ENCODE results near the gene METTL5. TPM values are rescaled to one million over a fixed set of nuclear protein-coding genes. Genes with fewer than 3 reads are reported as not detected.

Gene METTL5
- total and polyA plus RNA-seq, 9 of the 15 experiments (the other 6 are each of a cell fraction or from before 2014, with no cell fraction given): 149 to 471 (median 224) TPM

- H3K27ac ChIP-seq (ENCODE audit: extremely low read depth, low read depth, low read length): no peak overlapping the region
- POLR2A ChIA-PET: interaction anchor here (1.3 kb wide), 1 partner anchor 196 kb away, joined by 4 read pairs; no protein-coding TSS in a partner anchor
- H3K79me2 ChIP-seq (ENCODE audit: control insufficient read depth, insufficient read depth, low read length): peaks cover 14% of the 10 kb centered on the region
- BruUV-seq (replicated peaks): no TSS peak
- in situ Hi-C loops (cut with MboI) (no loop called here), intact Hi-C loops (cut with micrococcal nuclease) (no loop called here)
- H2AFZ ChIP-seq (ENCODE audit: low read depth, low read length): no peak overlapping the region
- ATAC-seq: no peak
- H3K9me1 ChIP-seq (ENCODE audit: control insufficient read depth, insufficient read depth, low read length): no peaks in the 10 kb centered on the region
- H3K4me2 ChIP-seq (ENCODE audit: insufficient read depth, low read length): no peak overlapping the region
- no peak for DNase-seq (ENCODE audit: extremely low read depth in 1 of 4, low spot score in 3 of 4)
- no peak for FAIRE-seq
- H4K20me1 ChIP-seq (replicated peaks; ENCODE audit: control insufficient read depth, insufficient read depth, low read length): no peaks in the 10 kb centered on the region
- H3K9me3 ChIP-seq (replicated peaks; ENCODE audit: control insufficient read depth, insufficient read depth, low read depth, low read length): no peaks in the 10 kb centered on the region
- H3K9ac ChIP-seq (ENCODE audit: insufficient read depth in 1 of 2, low read depth in 2 of 2, low read length in 2 of 2): no peak overlapping the region
- H3K4me1 ChIP-seq (replicated peaks in 1 of 2; ENCODE audit: control insufficient read depth in 2 of 2, insufficient read depth in 2 of 2, low read length in 2 of 2): no peaks in the 10 kb centered on the region
- H3K36me3 ChIP-seq (ENCODE audit: control insufficient read depth, insufficient read depth, low read length): peaks cover 94% of the 10 kb centered on the region
- WGBS (ENCODE audit: insufficient coverage, low coverage, missing lambda C conversion rate): 89% methylated on average over 4 of the region's 4 CpGs
- H3K27me3 ChIP-seq (ENCODE audit: control insufficient read depth in 2 of 2, insufficient read depth in 2 of 2, low read length in 2 of 2): no peaks in the 10 kb centered on the region
- no peak overlapping the region for H3K4me3 ChIP-seq
- CTCF ChIA-PET (ENCODE audit: low intra/inter-chr PET ratio): no interaction called here
- TF ChIP-seq SLC30A9 (CRISPR knock-in tag; IDR thresholded peaks at IDR 0.05): no peak
- TF ChIP-seq XRCC3 (IDR thresholded peaks at IDR 0.05): no peak
- no peak for TF ChIP-seq NFE2L1 (tag; IDR thresholded peaks at IDR 0.05; ENCODE audit: borderline replicate concordance, low read depth)
- no peak for TF ChIP-seq ARID4B (CRISPR knock-in tag; IDR thresholded peaks at IDR 0.05)
- no peak for TF ChIP-seq CBFA2T2 (conservative IDR thresholded peaks at IDR 0.05)
- no peak for TF ChIP-seq ZNF23 (CRISPR knock-in tag; IDR thresholded peaks at IDR 0.05)
- TF ChIP-seq ETV1 (tag; conservative IDR thresholded peaks at IDR 0.05; ENCODE audit: low read depth): no peak
- no peak for TF ChIP-seq ZNF197 (CRISPR knock-in tag; IDR thresholded peaks at IDR 0.05; ENCODE audit: low read depth)
- TF ChIP-seq USF2 (CRISPR knock-in tag; IDR thresholded peaks at IDR 0.05): no peak
- TF ChIP-seq FOXO4 (CRISPR knock-in tag; IDR thresholded peaks at IDR 0.05): no peak
- TF ChIP-seq HOXB6 (CRISPR knock-in tag; IDR thresholded peaks at IDR 0.05; ENCODE audit: borderline replicate concordance): no peak
- TF ChIP-seq NR0B1 (IDR thresholded peaks at IDR 0.05; ENCODE audit: partially characterized antibody): no peak
- no peak for TF ChIP-seq HDGF (IDR thresholded peaks at IDR 0.05)
These were observed 16.5 kb downstream of the METTL5 start for GRCh38 chr2:169808221-169808620.

Measured in K562 (cell line).